Right renal pelvis (tissue), 4 donors: Measurements from ENCODE around the gene DKK3. TPM values are rescaled to one million over a fixed set of nuclear protein-coding genes. Genes with fewer than 3 reads are reported as not detected.

Source experiments
- DNase-seq, 4 donors: peaks; one replicate each; pipeline ENCODE4 v3.0.0-alpha.2; 2013; ENCODE audit warnings: low read depth in 4 of 4, low spot score in 3 of 4, missing footprints in 1 of 4
- polyA plus RNA-seq, 4 donors: library from polyadenylated mRNA; unstranded; fragments of 120-200 nt; gene quantifications; one replicate each; pipeline ENCODE4 v1.2.1, GENCODE V29; 2013; ENCODE audit not compliant: insufficient read length in 4 of 4

DKK3 gene
- polyA plus RNA-seq, 4 donors, result 71.7 to 80.8 (median 75.5) TPM

DNA sequence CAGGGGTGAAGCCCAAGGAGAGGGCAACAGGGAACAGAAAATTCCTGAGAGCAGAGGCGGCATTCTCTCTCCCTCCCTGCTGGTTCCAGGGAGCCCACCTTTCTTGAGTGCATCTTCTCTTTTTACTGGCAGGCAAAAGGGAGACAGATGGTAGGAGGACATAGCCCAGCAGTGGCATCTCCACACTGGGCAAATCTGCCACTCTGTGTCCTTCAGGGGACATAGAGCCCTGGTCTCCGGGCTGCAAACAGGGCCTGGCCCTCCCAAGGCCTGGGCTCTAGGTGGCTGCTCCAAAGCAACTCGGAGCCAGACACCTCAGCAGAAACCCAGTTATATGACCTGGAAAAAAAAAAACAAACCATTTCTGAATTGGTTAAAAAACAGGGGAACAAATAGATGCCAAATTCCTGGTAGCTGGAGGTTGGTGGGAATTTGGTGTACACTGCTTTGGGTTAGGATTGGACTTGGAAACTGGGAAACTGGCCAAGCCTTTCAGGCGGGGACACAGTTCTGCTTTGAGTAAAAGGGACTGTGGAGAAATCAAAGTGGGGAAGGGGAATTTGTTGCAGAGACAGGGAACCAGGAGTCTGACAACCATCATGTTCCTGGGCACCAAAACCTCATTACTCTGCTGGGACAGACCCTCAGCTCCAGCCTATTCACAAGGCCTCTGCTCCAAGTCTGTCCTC lies 23.6 kb upstream of the DKK3 start:
- no peak for DNase-seq

DNA sequence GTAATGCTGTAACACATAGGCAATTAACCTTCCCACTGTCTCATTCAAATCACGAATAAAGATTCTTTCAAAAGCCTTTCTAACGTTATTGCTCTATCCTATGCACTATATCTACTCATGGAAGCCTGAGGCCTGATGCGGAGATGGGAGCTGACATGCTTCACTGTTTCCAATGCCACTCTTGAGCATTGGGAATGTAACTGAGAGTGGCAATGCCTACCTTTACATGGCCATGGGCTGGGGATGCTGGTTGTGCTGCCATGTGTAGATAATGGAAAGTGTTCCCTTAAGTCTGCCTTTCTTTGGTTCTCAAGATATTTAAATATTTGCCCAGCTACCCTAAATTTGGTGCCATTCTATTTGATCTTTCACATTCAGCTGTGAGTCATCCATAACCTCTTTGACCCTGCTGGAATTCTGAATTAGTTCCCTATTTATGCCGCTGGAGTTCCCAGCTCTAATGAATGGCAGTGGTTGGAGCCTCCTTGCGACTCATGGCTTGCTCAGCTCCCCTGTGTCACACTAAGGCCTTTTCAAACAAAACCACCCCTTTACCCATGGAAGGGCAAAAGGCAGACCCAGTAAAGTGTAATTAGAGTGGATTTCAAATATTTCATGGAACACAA lies 21.4 kb upstream of the DKK3 start:
- no peak for DNase-seq

DNA sequence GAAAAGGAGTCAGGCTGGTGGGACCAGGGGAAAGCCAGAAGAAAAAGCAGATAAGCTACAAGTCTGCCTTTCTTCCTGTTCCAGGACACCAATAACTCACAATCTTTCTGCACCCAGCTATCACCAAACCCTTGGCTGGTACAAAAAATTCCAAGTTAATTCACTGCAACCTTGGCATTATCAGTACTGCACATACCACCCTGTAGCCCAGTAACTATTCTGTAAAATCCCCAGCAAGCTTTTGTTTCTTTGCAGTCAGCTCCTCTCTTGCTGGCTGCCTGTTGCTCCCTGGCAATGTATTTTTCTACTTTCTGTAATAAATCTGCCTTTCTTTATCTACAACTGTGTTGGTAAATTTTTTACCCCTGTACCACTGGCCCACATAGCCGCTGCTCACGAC lies 20.7 kb upstream of the DKK3 start:
- DNase-seq, result no peak

DNA sequence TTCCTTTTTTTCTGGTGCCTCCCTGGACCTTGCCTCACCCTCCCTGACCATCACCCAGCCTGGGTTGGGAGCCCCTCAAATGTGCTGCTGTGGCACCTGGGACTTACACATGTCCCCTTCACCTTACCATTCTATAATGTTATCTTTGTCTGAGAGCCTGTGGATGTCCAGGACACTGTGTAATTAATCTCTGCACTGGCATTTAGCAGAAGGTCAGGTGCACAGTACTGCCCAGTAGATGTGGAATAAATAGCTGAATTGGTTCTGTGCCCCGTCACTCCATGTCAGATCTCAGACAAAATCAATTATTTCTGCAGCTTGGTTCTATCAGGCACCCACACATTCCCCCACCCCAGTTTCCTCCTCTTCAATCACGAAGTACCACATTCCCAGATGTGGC lies 19.9 kb upstream of the DKK3 start:
- no peak for DNase-seq

DNA sequence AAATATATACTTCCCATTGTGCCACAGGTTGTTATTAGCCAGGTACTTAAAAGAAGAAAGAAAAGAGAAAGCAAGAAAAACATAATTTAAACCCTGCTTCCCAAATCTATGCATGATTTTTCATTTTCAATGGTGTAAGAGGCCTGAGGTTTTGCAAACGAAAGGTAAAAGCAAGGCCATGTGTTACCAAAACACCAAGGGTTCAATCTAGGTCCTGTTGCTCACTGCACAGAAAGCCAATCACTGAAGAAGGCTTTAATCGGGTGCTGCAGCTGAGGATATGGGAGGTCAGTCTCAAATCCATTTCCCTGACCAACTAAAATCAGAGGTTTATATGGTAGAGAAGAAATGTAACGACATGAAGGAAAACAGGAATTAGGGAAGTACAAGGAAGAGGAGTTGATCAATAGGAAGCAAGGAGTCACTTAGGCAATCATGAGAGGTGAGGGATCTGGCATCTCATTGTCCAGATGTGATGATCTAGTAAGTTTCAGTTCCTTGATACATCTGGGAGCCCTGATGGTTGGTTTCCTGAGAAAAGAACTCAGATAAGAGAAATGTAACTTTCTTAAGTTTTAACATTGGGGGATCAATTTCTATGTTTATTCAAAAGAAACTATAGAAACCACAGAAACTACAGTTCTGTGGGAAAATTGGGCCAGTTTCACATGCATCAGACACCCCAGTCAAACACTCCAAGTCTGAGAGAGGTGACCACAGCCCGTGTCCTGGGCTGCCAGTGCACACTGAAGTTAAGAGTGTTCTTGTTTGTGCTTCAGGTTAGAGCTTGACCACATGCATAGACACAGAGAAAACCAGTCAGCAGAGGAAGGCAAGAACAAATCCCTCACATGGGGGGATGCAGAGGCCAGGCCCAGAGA lies 18.1 kb upstream of the DKK3 start:
- DNase-seq, result no peak

DNA sequence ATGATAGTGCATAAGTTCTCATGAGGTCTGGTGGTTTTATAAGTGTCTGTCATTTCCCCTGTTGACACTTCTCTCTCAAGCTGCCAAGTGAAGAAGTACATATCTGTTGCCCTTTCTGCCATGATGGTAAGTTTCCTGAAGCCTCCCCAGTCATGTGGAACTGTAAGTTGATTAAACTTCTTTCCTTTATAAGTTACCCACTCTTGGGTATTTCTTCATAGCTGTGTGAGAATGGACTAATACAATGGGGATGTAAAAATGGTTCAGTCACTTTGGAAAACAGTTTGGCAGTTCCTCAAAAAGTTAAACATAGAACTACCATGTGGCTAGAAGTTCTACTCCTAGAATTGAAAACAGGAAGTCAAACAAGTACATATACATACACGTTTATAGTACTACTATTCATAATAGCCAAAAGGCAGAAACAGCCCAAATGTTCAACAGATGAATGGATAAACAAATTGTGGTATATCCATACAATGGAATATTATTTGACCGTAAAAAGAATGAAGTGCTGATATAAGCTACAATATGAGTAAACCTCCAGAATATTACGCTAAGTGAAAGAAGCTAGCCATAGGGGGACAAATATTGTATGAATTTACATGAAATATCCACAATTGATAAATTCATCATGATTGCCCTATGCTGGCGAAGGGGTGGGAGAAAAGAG lies 16.0 kb upstream of the DKK3 start:
- no peak for DNase-seq

DNA sequence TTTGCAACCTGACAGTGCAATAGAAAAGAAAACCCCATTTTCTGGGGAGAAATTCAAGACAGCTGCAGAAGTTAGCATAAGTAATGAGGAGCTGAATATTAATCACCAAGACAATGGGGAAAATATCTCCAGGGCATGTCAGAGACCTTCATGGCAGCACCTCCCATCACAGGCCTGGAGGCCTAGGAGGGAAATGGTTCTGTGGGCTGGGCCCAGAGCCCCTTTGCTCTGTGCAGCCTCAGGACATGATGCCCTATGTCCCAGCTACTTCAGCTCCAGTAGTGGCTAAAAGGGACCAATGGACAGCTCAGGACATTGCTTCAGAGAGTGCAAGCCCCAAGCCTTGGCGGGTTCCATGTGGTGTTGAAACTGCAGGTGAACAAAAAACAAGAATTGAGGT lies 14.6 kb upstream of the DKK3 start:
- no peak for DNase-seq

DNA sequence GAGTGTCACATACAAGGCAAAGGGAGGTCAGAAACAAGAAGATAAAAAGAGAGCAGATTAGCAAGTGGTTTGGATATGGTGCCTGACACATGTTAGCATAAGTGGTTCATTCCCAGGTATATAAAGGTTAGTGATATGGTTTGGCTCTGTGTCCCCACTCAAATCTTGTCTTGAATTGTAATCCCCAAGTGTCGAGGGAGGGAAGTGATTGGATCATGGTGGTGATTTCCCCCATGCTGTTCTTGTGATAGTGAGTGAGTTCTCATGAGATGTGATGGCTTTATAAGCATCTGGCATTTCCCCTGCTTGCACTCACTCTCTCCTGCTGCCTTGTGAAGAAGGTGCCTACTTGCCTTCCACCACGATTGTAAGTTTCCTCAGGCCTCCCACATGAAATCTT lies 12.1 kb upstream of the DKK3 start:
- no peak for DNase-seq

DNA sequence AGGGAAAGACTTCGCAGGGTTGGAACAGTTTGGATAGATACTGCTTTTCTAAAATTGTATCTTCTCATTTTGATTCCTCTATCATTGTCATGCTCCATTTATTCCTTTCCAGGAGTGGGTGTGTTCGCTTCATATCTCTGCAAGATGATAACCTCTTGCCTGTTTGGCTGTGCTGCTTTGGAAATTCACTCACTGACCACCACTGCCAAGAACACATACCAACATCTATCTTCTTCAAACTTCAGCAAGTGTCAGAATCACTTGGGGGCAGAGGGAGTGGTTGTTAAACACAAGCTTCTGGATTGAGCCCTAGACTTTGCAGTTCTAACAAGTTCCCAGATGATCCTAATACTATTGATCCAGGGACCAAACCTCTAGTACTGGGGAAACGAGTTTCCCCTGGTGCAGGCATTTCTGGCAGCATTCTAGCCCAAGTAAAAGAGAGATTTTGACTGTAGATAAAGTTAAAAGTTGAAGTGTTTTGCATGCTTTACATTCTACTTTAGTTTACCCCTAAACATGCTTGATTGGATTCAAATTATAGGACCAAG lies 11.5 kb upstream of the DKK3 start:
- DNase-seq, result no peak

DNA sequence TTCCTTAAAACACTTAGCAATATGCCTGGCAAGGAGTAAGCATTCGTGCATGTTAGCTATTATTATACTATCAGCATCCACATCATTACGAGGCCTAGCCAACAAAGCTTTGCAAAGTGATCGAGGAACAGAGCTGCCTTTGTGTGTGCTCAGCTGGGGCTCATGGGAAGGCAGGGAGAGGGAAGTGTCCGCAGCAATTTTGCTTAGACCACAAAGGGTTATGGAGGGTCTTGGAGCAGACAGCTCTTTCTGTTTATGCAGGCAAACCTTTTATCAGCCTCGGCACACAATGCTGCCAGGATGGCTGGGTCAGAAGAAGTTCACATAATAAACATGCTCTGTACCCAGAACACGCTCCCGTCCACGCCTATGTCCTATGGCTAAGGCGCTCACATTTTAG lies 10.9 kb upstream of the DKK3 start:
- no peak for DNase-seq

DNA sequence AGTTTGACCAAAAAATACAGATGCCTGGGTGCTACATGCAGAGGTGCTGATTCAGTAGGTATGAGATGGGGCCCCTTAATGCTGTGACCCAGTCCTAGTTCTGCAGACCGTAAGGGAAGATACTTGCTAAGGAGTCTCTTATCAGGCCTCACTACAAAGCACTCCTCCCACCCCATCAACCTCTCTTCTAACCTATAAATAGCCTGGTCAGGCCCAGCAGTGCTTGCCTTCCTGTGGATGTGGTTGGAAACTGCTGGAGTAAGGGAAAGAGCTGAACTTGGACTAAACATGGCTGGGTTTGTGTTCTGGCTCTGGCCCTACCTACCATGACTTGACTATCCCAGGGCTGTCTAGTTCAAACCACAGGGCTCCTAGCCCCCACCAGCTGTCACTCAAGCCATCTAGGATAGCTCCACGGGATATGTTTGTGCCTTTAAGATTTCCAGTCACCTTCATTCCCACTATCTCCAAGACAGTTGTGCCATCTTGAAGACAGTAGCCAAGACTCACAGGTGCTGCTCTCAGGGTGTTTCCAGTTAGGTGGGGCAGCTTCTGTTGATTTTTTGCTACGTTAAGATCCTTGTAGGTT lies 9.5 kb upstream of the DKK3 start:
- no peak for DNase-seq

DNA sequence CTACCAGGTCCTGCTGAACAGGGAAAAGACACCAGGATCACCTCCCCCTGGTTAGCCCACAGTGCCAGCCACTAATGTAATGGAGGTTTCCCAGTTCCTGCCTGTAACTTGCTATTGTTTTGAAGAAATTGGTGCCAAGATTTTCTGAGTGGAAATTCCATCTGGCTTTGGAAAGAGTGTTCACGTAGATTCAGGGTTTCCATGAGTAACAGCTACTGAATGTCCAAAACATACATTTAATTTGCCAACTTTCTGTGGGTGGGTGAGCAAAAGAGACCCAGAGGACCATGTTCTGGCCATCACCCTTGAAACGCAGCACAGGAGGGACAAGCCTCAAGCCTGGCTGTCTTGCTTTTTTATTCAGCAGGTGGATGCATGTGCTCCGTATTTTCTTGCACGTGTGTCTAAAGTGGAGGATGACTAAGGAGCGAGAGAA lies 8.8 kb upstream of the DKK3 start:
- DNase-seq, result no peak

DNA sequence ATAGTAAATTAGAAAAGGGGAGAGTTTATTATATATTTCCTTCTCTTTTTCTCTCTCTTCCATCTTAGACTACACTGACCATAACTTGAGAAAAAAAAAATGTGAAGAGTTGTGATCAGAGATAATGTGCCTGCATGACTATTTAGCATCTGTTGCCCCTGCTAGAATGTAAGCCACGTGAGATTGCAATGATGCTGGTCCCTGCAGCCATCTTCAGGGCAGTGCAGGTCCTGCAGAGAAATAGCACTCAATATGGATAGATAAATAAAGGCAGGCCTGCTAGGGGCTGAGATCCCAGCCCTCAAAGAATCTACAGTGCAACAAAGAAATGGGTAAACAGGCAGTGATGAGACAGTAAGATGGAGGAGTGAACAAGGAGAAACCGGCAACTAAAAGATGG lies 7.8 kb upstream of the DKK3 start:
- no peak for DNase-seq

DNA sequence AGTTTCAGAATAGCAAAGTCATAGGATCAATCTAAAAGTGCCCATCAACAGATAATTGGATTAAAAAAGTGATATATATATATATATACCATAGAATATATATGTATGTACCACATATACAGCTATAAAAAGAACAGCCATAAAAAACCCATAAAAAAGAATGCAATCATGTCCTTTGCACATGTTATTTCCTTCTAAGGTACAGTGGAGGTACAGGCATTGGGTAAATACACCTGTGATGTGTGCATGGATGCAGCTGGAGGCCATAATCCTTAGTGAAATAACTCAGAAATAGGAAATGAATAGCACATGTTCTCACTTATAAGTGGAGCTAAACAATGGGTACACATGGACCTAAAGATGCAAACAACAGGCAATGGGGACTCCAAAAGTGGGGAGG lies 7.1 kb upstream of the DKK3 start:
- no peak for DNase-seq

DNA sequence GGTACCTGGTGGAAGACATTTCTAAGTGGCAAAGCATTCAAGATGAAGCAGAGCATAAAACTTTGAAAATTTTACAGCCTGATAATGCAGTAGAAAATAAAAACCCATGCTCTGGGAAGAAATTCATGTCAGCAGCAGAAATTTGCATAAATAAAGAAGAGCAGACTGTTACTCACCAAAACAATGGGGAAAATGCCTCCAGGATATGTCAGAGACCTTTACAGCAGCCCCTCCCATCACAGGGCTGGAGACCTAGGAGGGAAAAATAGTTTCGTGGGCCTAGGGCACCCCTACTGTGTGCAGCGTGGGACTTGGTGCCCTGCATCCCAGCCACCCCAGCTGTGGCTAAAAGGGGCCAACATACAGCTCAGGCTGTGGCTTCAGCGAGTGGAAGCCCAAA lies 5.4 kb upstream of the DKK3 start:
- no peak for DNase-seq

DNA sequence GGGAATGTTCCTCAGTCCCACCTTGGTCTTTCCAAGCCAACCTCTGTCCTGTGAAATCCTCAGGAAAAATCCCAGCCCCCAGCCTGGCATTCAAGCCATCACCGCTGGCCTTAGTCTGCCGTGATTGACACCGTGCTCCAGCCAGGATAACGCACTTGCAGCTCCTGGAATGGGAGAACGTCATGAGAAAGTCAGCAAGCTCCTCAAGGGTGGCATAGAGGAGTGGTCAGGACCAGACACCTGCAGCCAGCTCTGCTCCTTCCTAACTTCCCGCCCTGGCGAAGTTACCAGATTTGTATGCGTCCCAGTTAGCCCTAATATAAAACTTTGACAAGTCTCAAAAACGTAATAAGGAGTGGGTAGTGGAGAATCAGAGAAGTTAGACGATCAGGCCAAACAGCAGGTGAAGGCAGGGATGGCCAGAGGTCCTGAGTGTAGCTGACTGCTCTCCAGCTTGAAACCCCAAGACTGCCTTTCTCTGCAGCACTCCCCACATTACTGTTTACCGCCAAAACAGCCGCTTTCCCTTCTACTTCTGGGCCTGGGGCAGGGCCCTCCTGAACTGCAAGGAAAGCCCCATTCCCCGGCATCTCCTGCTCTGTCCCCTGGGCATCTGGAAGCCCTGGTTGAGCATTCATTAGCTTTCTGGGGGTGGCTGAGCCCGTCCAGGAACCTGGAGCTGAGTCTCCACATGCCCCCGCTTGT lies 1.3 kb upstream of the DKK3 start:
- DNase-seq, result no peak

DNA sequence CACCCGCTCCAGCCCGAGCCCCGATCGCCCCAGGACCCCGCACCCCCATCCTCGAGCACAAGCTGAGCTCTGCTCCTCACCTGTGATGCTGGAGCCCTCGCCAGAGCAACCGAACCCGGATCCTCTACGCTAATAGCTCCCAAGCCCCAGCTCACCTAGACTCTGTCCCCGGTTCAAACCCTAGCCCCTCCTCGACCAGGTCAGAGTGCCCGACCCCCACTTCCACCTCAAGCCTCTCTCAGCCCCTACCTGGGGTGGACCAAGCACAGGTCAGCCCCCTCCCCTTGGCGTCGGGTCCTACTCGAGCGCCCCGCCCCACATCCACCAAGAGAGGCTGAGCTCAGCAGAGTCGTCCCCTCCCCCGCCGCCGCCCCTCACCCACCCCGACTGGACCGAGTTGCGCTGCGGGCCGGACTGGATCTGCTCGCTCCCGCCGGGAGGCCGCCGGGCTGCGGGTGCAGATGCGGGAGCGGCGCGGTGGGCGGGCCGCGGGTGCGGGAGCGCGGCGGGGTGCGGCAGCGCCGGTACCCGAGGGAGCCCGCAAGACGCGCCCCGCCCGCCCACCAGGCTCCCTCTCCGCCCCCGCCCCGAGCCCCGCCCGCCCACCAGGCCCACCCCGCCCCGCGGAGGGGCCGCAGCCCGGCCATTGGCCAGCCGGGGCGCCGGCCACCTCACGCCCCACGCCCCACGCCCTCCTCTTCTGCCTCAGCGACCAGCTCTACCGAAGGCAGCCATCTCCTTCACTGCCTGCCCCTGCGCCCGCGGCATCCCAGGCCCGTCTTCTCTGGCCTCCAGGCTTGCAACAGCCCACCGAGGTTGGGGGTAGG lies 577 bp upstream of the DKK3 start:
- DNase-seq, result peak in 2 of 4 donors; percentile 40 to 47

DNA sequence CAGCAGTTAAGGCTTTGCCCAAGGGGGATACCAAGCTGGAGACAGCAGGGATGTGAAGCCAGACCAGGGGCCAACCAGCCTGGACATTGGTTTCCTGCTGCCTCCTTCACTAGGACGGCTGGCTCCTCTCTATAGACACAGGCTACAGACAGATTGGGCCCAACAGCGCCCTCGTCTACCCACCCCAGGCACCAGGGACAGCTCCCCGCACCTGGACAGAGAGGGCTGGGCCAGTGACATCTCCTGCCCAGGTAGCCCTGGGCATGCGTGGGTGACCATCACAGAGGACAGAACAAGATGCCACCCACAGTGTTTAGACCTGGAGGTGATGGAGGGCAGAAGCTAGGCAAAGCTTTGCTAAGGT lies 1.2 kb downstream of the DKK3 start:
- DNase-seq, result no peak
